GM19043 (cell line): Measurements from ENCODE around the gene CFAP46.
"Not testable (repeated sequence)": the region's sequence is repeated elsewhere in the genome, so short reads cannot be mapped to it uniquely, and the experiment has no call there.

Experiments
- ATAC-seq: cut with Tn5 transposase; IDR thresholded peaks from one replicate; pipeline ENCODE4 v1.9.1; 2021; ENCODE audit warnings: low read depth; ENCODE audit not compliant: unreplicated experiment

CFAP46 gene

DNA sequence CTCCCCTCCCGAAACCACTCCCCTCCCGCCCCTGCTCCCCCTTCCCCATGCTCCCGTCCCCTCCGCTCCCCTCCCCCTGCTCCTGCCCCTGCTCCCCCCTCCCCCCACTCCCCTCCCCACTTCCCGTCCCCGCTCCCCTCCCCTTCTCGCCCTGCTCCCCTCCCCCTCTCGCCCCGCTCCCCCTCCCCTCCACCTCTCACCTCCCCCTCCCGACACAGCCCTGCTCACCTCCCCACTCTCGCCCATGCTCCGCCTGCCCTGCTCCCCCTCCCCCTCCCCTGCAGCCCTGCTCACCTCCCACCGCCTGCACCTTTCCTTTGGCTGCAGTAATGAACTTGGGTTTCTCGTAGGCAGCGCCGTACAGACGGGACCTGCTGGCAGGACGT lies 106.5 kb downstream of the CFAP46 start:
- ATAC-seq = no peak

DNA sequence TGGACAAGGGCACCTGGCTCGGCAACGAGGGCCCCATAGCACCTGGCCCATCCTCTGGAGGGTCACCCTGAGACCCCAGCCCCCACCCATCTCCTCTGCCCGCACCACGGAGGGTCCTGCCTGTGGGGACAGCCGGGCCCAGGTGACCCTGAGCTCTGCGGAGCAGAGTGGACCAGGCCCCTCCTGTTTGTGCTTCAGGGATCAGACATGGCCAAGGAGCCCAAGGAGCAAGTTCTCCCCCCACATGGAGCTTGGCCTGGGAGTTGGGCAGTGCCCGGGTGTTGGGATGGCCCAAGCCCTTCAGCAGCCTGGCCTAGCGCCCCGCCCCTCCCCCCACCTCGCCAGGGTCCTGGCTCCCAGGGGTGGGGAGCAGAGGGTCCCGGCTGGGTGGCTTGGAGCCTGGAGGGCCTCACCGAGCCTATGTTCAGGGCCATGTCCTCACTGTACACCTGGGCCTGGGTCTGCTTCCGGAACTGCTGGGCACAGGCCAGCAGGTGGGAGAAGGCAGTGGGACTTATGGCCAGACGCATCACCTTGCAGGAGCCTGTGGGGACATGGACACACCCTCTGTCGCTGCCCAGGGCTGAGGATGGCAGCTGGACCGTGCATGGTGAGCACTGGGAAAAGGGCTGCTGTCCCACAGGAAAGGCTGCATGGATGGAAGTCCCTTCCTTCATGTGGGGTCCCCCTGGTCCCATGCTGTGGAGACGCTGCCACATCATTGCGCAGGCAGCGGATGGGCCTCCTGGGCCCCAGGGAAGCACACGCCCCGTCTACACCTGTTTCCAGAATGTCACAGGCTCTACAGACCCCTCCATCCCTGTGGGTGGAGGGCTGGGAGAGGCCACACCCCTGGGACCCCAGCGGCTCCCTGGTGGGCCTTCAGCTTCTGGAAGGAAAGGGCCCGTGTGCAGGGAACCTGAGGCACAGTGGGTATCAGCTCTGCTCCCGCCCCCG lies 107.2 kb downstream of the CFAP46 start:
- ATAC-seq = no peak

DNA sequence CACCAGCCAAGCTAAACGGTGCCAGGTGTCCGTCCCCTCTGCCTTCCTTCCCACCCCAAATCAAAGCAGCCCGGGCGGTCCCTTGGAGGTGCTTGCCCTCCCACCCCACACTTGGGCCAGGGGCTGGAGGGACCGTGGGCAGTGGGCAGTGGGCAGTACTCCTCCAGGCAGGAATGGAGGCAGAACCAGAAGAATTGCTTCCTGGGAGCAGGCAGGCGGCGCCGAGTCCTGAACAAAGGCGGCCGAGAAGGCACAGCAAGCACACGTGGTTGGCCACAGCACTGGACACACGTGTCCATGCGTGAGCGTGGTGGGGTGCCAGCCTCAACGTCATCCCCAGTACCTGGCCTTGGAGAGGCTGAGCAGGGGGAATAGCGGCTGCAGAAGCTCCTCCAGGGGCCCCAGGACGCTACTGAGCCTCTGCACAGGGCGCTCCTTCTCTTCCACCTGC lies 108.0 kb downstream of the CFAP46 start:
- no peak for ATAC-seq

DNA sequence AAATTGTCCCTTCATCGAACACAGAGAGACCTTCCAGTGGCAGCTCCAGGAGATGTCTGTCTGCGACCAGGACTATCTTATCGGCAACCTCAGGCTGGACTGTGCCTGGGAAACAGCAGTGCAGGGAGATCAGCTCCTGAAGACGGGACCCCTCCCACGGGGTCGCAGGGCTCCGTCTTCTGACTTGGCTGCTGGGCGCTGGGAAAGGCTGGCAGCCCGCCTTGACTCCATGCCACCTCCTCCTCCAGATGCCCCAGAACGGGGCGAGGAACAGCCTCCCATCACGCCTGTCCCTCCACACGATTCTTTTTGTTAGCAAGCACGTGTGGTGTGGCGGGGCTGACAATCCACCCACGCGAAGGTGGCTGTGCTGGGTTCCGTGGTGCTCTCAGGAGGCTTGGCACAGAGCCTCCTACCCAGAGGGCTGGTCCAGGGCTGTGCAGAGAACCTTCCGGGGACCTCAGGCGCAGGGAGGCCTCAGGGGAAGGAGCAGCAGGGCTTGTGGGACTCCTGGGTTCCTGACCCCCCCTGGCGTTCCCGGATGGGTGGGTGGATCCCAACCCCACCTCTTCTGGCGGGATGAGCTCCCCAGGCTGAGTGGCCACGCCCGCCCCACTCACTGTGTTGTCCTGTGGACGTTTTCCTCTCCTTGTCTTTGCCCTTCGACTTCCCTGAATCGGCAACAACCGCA lies 108.8 kb downstream of the CFAP46 start:
- no peak for ATAC-seq

DNA sequence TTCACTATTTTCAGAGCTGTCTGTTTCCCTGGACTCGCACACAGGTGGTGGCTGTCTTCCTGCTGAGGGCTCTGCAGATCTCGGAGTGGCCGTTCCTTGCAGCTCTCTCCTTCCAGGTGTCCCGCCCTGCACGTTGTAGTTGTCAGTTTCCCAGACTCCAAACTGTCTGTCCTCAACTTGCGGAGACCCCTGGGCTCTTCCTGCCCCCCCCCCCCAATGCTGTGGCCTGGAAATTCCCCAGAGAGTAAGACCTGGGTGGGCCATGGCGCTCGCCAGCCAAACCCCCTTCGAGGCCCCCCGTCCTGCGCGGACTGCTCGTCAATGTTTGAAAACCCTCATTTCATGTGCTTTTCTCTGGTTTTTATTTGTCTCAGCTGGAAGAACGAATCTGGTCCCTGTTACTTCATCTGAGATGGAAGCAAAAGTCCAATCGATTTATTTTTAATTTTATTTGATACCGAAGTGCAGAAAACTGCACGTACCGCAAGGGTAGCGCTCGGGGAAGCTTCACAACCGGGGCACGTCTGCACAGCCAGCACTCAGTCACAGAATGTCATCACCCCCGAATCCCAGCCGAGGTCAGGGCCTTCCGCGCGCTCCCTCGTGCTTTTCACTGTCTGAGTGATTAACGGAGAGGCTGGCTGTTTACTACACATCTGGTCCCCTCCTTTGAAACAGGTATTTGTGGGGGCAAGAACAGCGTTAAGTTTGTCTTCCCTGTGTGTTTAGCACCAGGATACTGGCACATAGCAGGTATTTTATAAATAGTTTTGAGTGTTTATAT lies 110.0 kb downstream of the CFAP46 start:
- ATAC-seq = no peak

DNA sequence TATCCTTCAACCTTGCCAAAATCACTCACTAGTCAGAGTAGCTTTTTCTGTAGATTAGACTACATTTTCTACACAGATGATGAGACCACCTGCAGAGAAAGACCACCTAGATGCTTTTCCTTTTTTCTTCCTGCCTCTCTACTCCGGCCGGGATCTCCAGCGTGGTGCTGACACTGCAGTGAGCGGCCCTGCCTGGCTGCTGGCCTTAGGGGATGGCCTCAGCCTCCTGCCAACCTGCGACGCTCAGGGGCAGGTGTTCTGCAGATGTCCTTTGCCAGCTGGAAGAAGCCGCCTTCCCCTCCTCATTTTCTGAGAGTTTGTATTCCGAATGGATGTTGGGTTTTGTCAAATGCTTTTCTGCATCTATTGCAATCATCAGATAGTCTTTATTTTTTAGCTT lies 113.0 kb downstream of the CFAP46 start:
- ATAC-seq = no peak

DNA sequence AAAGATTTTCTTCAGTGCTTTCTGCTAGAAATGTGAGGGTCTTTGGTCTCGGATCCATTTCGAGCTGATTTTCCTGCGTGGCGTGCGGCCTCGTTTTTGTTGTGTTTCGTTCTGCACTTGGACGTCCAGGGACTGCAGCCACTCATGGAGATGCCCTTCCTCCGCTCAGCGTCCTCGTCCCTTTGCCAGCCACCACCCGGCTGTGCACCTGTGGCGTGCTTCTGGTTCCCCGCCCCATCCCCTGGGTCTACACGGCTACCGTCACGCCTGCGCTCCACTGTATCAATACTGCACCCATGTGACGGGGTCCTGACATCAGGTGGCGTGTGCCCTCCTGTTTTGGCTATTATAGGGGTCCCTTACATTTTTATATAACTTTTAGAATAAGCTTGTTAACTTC lies 113.7 kb downstream of the CFAP46 start:
- ATAC-seq = no peak

DNA sequence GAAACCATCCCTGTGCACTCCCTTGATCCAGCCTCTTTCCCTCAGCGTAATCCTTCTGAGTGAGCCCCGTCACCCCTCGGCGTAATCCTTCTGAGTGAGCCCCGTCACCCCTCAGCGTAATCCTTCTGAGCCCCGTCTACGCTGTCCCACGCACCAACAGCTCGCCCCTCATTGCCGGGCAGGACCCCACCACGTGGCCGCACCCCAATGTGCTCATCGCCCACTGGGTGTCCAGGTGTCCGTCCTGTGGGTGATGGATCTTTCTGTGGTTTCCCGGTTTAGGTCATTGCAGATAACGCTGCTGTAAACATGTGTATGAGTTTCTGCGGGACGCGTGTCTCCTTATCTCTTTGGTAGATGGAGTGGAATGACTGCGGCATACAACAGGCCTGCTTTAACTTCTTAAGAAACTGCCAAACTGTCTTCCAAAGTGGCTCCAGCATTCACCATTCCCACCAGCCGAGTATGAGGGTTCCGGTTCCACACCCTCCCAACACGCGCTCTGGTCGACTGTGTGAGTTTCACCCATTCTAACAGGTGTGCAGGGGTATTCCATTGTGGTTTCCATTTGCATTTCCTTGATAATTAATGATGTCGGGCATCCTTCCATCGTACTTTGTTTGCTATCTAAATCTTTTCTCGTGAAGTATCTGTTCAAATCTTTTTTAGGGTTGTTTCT lies 114.4 kb downstream of the CFAP46 start:
- no peak for ATAC-seq

DNA sequence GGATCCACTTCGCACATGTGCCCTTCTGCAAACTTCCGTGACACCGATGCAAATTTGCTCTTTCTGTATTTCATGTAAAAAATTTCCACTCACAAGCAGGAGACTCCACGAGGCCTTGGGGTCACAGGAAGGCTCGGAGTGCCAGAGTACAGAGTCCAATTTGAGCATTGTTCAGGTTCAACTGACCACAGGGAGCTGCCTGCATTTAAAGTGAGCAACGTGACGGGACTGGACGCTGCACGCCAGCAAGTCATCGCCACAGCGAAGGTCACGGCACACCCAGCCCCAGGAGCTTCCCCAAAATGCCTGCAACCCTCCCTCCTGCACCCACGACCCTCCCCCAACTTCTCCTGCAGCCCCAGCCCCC lies 115.0 kb downstream of the CFAP46 start:
- ATAC-seq = no peak

DNA sequence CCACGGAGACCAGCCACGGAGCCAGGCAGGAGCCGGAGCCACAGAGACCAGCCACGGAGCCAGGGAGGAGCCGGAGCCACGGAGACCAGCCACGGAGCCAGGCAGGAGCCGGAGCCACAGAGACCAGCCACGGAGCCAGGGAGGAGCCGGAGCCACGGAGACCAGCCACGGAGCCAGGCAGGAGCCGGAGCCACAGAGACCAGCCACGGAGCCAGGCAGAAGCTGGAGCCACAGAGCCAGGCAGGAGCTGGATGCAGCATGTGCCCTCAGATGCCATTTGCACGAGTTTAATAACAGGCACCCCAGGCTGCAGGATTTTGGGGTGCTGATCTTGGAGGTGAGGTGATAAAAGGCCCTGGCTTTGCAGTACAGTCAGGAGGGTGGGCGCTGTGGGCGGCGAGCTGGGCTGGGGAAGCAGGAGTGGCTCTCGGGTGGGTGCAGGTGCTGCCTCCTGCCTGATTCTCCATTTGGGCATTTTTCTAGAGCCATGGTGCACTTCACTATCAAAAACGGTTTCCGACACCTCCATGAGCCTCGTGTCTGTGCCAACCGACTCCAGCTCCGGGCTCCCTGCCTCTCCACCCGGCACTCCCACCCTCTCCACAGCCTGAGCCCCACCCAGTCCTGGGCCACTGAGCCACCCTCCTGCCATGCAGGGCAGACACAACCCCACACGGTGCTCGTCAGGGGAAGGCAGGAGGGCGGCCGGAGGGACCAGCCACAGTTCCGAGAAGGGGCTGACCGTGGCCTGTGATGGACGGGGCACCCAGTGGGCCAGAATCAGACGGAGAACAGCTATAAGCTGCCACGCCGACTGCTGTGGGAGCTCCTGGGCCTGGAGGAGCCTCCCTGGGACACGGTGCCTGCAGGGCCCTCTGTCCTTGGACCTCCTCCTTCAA lies 115.6 kb downstream of the CFAP46 start:
- ATAC-seq = no peak

DNA sequence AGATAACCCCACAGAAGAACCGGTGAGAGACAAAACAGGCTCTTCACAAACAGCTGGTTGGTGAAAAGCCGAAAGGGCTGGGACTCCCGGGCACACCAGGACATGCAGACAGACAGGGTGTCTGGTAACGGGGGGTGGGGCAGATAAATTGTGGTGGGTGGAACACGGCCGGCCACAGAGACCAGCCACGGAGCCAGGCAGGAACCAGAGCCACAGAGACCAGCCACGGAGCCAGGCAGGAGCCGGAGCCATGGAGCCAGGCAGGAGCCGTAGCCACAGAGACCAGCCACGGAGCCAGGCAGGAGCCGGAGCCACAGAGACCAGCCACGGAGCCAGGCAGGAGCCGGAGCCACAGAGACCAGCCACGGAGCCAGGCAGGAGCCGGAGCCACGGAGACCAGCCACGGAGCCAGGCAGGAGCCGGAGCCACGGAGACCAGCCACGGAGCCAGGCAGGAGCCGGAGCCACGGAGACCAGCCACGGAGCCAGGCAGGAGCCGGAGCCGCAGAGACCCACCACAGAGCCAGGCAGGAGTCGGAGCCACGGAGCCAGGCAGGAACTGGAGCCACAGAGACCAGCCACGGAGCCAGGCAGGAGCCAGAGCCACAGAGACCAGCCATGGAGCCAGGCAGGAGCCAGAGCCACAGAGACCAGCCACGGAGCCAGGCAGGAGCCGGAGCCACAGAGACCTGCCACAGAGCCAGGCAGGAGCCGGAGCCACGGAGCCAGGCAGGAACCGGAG lies 116.4 kb downstream of the CFAP46 start:
- ATAC-seq = not testable (repeated sequence)

DNA sequence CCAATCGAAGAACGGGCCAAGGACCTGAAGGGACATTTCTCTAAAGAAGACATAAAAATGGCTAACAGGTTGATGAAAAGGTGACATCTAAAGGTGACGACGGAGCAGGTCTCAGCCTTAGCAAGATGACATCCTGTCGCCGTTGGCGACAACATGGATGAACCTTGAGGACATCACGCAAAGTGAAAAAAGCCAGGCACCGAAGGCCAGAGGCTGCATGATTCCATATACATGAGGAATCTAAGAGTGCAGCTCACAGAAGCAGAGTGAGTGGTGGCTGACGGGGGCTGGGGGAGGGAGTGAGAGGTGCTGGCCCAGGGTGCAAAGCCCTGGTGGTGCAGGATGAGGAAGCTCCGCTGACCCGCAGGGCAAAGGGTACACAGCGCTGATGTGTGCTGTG lies 122.3 kb downstream of the CFAP46 start:
- ATAC-seq = no peak

DNA sequence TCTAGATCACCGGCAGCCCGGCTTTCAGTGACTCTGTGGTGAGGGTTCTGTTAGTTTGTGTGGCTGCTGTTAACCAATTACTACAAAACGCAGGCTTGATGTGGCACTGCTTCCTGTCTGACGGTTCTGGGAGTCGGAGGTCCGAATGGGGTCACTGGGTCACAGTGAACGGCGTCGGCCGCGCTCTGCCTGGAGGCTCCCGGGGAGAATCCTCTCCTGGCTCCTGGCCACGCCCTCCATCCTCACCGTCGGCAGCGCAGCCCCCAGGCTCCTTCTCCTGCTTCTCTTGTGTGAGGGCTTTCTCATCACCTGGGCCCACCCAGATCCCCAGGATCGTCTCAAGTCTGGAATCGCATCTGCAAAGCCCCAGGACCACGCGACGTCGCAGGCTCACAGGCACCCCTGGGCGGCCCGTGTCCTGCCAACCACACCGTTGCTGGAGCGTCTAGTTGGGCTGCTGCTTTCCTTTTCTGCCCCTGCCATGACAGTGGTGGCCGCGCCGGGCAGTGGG lies 124.6 kb downstream of the CFAP46 start:
- ATAC-seq = no peak

DNA sequence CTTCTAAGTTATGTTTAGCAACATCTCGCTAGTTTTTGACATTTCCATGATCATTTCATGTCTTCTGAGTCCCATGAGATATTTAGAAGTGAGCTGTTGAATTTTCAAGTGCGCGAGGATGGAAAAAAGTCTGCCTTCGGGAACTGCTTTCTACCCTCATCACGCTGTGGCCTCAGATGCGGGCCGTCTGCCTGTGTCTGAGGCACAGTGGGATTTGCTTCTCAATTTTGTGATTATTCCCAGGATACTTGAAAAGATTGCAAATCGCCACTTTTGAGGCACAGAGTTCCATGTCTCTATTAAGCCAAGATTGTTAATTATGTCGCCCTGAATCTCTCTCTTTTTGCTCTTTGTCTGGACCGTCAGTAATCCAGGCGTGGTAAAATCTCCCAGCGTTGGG lies 125.7 kb downstream of the CFAP46 start:
- ATAC-seq = no peak

DNA sequence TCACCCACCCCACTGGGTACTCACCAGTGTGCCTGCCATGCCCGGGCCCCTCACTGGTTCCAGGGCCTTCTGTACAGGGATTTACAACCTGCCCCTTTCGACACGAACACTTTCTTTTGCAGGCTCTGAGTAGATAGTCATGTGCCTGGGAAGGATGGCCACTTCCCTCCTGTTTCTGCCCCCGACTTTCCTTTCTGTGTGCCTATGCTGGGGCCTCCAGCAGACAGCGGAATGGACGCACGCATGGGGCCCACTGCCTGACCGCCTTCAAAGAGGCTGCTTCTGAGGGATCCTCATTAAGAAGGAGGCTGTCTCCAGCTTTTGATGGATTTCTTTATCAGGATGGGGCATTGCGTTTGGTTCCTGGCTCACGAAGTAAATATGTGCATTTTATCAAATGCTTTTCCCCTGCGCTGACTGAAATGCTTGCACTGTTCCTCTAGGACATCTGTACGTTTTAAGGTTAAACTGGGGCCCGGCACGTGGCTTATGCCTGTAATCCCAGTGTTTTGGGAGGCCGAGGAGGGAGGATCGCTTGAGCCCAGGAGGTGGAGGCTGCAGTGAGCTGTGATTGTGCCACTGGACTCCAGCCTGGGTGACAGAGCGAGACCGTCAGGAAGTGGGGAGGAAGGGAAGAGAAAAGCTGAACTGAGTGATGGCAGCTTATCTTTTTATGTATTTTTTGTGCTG lies 127.1 kb downstream of the CFAP46 start:
- no peak for ATAC-seq

DNA sequence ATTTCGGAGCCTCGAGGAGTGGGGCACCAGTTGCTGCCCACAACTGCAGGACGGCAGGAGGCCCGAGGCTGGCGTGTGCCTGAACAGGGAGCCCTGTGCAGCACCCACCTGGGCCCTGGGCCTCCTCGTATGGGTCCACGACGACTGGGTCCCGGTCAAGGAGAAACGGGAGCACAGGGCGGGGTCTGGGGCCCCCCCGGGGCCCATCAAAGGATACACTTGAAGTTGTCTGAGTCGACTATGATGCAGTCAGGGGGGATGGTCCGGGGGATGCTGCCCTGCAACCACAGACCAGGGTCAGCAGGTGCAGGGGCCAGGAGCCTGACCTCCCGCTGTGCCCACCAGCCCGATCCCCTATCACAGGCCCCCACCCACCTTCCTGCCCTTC lies 127.9 kb downstream of the CFAP46 start:
- ATAC-seq = no peak

DNA sequence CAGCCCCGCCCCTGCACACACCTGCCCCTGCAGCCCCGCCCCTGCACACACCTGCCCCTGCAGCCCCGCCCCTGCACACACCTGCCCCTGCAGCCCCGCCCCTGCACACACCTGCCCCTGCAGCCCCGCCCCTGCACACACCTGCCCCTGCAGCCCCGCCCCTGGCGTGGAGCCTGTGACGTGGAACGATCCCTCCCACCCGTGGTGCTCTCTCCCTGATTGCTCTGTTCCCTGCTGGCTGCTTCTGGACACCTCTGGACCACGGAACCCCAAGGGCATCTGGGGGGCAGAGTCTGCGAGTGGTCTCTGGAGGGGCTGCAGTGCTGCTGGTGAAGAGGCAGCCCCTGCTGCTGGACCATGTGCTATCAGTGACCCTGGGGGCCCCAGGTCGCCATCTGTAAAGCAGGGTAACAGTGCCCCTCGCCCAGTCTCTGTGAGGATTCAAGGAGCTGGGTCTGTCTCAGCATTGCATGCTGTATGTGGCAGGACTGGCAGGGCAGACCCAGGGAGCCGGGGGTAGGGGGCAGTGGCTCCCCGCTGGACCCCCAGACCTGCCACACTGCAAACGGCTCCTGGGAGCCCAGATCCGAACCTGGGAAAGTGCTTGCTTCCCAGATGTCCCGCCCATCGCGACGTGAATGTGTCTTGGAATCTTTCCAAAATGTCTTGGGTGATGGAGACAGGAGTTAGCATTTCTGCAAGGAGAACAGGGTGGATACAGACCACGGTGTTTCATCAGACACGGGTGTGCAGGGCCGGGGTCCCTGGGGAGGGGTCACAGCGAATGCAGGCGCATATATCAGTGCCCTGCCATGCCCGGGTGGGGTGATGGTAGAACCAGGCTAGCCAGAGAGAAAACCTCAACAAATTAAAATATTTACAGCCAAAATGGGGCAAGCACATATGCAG lies 128.6 kb downstream of the CFAP46 start:
- ATAC-seq = no peak
